HG03175 (cell line): Measurements from ENCODE around the gene AOPEP.
"Not testable (repeated sequence)": the region's sequence is repeated elsewhere in the genome, so short reads cannot be mapped to it uniquely, and the experiment has no call there.

Source experiments
- ATAC-seq: cut with Tn5 transposase; IDR thresholded peaks from one replicate; pipeline ENCODE4 v1.9.1; 2021; ENCODE audit warnings: mild to moderate bottlenecking, moderate library complexity; ENCODE audit not compliant: unreplicated experiment

Gene AOPEP

GRCh38 chr9:94928691-94929368 is 202.3 kb downstream of the AOPEP start:
- ATAC-seq: no peak

GRCh38 chr9:94929369-94929756 is 202.9 kb downstream of the AOPEP start:
- ATAC-seq: no peak

DNA sequence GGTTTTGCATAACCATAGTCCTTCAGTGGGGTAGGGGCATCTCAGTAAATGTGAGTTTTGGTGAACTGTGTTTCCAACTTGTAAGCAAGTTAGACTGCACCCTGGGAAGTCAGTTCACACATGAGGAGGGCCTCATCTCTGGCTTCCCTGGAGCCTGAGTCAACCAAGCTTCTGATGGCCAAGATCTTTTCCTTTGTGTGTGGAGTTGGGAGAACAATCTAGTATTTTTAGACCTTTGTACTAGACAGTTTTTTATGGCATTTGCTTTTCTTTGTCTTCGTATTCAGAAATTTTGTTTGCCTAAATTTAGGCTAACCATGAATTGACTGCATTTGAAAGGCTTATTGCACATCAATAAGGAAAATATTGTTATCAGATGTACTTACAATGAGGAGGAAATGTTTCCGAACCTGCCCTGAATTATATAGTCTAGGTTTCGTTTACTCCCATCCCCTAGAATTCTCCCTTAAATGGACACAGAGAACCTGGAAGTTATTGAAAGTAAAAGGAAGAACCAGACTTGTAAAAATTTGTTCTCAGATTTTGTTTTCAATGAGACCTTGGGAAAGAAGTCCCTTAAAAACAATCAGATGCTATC is 204.6 kb downstream of the AOPEP start:
- ATAC-seq: no peak

GRCh38 chr9:94931740-94932139 is 205.2 kb downstream of the AOPEP start:
- no peak for ATAC-seq

GRCh38 chr9:94932652-94933510 is 206.4 kb downstream of the AOPEP start:
- no peak for ATAC-seq

DNA sequence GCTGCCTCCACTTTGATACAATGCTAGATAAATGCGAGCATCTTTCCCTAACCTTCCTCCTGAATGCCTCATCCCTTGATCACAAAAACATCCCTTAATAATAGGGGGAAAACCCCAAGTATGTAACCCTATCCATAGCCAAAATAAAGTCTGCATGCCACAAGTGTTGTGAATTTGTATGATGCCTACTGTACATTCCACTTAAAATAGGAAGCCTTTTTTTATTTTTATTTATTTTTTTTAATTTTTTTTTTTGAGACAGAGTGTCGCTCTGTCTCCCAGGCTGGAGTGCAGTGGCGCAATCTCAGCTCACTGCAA is 207.0 kb downstream of the AOPEP start:
- ATAC-seq: no peak

DNA sequence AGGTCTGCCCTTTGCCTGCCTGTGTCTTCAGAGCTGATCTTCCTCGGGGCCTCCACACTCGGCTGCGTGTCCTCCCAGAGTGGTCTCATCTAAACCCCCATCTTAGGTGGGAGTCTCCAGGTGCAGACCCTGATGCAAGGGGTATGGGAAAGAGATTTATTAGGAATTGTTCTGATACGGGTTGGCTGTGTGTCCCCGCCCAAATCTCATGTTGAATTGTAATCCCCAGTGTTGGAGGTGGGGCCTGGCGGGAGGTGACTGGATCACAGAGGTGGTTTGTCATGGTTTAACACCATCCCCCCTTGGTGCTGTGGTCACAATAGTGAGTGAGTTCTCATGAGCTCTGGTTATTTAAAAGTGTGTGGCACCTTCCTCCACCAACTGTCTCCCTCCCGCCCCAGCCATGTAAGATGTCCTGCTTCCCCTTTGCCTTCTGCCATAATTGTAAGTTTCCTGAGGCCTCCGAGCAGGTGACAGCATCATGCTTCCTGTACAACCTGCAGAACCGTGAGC is 208.4 kb downstream of the AOPEP start:
- no peak for ATAC-seq

- ATAC-seq: no peak
These were observed 208.9 kb downstream of the AOPEP start for GRCh38 chr9:94935396-94935795.

GRCh38 chr9:94936419-94936818 is 209.9 kb downstream of the AOPEP start:
- ATAC-seq: no peak

- no peak for ATAC-seq
These were observed 210.9 kb downstream of the AOPEP start for GRCh38 chr9:94937214-94937903.

DNA sequence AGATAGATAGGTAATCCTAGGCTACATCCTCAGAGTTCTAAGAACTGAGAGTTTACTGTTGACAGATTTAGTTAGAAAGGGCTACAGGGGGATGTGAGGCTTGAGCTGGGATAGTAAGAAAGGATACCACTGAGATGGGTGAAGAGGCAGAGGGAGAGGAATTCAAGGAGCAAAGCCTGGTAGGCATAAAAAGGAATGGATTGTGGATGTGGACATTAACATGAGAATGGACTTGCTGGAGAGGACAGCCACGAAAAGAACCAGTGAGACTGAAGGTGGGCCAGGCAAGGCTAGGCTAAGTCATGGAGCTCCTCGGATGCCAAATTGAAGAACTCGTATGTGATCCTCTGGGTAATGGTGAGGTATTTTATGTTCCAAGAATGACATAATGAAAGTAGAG is 211.9 kb downstream of the AOPEP start:
- ATAC-seq: no peak

- ATAC-seq: not testable (repeated sequence)
These were observed 213.8 kb downstream of the AOPEP start for GRCh38 chr9:94940296-94940695.

DNA sequence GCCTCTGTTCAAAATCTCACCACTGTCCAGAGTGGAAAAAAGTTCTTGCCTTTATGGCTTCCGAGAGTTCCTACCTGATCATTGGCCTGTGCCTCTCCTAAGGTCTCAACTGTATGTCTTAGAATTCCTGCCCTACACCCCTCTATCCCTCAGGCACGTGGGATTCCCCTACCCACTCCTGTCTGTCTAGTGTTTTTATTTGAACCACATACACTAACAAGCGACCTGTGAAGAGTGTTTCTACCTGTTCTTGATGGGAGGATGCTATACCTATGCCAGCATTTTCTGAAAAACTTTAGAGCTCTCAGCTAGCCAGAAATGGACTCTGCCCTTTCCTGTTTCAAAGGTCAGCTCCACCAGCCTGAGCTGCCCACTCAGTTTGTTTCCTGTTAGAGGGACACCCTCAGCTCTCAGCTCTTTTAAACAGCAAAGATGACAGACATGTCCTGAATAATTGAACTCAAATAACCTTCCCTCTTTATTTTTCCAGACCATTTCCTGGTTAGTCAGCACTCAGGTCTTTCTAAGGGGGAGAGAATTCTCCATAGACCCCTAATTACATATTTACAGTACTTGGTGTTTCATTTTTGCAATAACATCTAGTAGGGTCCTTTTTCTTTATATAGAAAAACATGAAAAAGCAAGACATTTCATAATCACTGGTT is 214.8 kb downstream of the AOPEP start:
- ATAC-seq: no peak

GRCh38 chr9:94944626-94945025 is 218.1 kb downstream of the AOPEP start:
- ATAC-seq: no peak

DNA sequence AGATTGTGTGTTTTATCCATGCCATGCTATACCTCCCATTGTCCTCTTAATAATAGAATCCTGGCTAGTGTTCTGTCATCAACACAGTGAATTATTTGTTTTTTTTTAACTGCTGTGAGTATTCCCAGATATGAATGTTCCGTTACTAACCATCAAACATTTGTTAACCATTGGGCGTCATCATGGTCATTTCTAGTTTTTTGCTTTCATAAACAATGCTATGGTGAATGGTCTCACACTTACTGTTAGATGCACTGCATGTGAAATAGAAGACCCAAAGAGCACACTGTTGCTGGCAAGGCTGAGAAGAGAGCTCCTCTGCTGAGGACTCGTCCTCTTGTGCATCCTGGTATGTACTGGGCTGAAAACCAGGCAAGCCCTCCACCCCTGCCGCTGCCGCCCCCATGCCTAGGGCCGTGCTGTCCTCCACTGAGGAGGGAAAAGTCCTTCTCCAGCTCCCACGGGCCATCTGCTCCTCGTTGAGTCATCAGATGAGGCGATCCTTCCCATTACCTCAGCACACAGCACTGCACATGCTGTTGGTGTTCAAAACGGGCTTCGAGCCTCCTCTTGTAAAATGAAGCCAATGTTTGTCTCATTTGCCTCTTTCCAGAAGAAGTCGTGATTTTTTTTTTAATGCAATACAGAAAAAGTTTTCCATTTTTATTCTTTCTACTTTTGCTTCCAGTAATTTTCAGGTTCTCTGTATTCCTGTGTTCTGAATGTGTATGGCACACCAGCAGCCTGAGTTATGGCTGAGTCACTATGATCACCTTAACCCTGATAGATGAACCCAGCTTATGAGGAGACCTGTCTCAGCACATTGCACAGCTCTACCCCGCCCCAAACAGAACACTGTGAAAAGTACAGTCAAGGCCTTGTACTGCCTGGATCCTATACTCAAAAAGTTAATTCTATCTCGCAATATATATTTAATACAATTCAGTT is 219.0 kb downstream of the AOPEP start:
- no peak for ATAC-seq

- no peak for ATAC-seq
These were observed 219.8 kb downstream of the AOPEP start for GRCh38 chr9:94946256-94946655.

DNA sequence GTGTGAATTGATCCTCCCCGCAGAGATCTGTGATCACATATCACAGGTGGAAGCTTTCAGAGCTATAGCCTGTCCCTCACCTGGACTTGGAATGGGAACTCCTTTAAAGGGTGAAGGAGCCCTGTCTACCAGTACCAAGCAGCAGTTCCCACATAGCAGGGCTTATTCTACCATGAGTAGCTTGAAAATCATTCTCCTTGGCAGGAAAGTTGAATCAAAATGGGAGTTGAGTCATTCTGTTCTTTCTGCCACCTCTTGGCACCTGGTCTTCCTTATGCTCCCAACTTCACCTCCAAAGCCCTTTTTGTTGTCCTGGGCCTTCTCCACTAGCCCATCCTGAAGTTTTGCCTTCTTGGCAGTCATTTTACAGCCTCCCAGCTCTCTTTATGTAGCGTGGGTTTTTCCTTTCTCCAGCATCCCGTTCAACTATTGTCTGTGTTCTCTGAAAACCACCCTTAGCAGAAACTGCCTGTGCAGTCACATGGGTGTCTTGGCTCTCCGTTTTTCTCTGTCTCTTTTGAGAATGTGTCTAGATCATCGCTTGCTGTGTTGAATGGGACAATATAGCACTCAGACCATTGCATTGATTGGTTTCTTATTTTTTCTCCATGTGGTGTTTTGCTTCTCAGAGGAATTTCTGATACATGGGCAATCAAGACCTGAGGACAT is 222.2 kb downstream of the AOPEP start:
- ATAC-seq: no peak

DNA sequence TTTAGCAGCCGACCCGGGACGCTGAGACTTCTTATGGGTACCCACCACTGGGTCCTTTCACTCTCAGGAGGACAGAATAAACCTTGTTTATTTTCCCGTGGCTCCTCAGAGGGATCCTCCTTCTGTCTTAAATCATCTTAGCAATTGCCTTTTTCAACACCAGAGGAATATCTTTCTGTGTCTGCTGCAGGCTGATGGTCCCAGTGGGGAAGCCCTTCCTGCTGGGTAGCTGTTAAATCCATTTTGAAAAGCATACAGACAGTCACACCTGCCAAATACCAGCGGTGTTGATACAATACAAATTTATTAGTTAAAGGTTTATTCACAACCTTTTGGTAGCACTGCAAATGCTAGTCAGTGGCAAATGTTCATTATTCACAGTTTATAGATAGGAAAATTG is 222.9 kb downstream of the AOPEP start:
- ATAC-seq: no peak

DNA sequence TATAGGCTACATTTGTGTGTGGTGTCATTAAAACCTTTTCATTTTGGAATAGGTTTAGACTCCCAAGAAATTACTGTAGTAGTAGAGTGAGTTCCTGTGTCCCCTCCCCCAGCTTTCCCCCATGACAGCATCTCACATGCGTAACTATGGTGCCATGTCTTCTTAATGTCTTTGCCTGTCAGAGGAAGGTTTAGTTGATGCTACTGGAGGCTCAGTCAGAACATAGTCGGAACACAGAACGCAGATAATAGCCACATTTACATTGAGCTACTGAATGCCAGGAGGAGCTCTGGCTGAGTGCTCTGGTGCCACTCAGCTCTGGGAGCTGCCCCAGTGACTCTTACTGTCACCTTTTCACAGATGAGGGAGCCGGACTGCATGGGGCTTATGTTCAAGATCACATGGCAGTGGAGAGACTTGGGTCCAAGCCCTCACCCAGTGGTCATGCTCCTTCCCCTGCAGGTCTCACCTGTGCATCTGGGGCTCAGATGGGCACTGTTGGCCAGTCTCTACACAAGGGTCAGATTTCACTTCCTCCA is 223.6 kb downstream of the AOPEP start:
- ATAC-seq: no peak
